ENCODE results near the gene ITGB6.
A peak's percentile ranks its signal among the peaks of the same experiment; 100 is the strongest.

The ITGB6 gene

GRCh38 chr2:160062292-160063005, 137.6 kb downstream of the ITGB6 start, which contains the start of gene PLA2R1:
Gene PLA2R1 (minus strand): TSS chr2:160062615. CDS start chr2:160062403, 212 bp downstream.
- Mint-ChIP-seq H3K36me3 (ENCODE audit: low read depth) (peaks cover 5% of the 10 kb centered on the region), H3K9me3 (no peaks in the 10 kb centered on the region), H3K27me3 (peaks cover 27% of the 10 kb centered on the region), H3K27ac (peak within 1 kb of the TSS; percentile 77), H3K4me1 (ENCODE audit: low read depth) (peaks cover 15% of the 10 kb centered on the region), H3K4me3 (peak within 1 kb of the TSS; percentile 85)
- intact Hi-C loops (cut with micrococcal nuclease) = no loop called here

GRCh38 chr2:160061944-160062291, 138.2 kb downstream of the ITGB6 start:
- Mint-ChIP-seq H3K9me3 (no peaks in the 10 kb centered on the region), H3K27me3 (peaks cover 27% of the 10 kb centered on the region), H3K27ac (peak overlapping the region; percentile 77), H3K4me1 (ENCODE audit: low read depth) (peaks cover 15% of the 10 kb centered on the region), H3K36me3 (ENCODE audit: low read depth) (peaks cover 5% of the 10 kb centered on the region), H3K4me3 (peak overlapping the region; percentile 85)
- intact Hi-C loops (cut with micrococcal nuclease) = no loop called here

- peak overlapping the region; percentile 77 for H3K27ac Mint-ChIP-seq
- intact Hi-C loops (cut with micrococcal nuclease) = no loop called here
- H3K4me3 Mint-ChIP-seq = peak overlapping the region; percentile 85
- H3K9me3 Mint-ChIP-seq = no peaks in the 10 kb centered on the region
- peaks cover 15% of the 10 kb centered on the region for H3K4me1 Mint-ChIP-seq (ENCODE audit: low read depth)
- peaks cover 5% of the 10 kb centered on the region for H3K36me3 Mint-ChIP-seq (ENCODE audit: low read depth)
- H3K27me3 Mint-ChIP-seq = peaks cover 27% of the 10 kb centered on the region
These were observed 138.5 kb downstream of the ITGB6 start for GRCh38 chr2:160061533-160061932.

GRCh38 chr2:160060297-160060696, 139.8 kb downstream of the ITGB6 start:
- intact Hi-C loops (cut with micrococcal nuclease) = no loop called here
- H3K27ac Mint-ChIP-seq = no peak overlapping the region
- peaks cover 15% of the 10 kb centered on the region for H3K4me1 Mint-ChIP-seq (ENCODE audit: low read depth)
- H3K4me3 Mint-ChIP-seq = no peak overlapping the region
- H3K9me3 Mint-ChIP-seq = no peaks in the 10 kb centered on the region
- peaks cover 5% of the 10 kb centered on the region for H3K36me3 Mint-ChIP-seq (ENCODE audit: low read depth)
- peaks cover 27% of the 10 kb centered on the region for H3K27me3 Mint-ChIP-seq

GRCh38 chr2:160057356-160057755, 142.7 kb downstream of the ITGB6 start:
- Mint-ChIP-seq H3K36me3 (ENCODE audit: low read depth) (peaks cover 4% of the 10 kb centered on the region), H3K27me3 (peaks cover 15% of the 10 kb centered on the region), H3K4me1 (ENCODE audit: low read depth) (peaks cover 5% of the 10 kb centered on the region), H3K27ac (no peak overlapping the region), H3K9me3 (no peaks in the 10 kb centered on the region), H3K4me3 (no peak overlapping the region)
- intact Hi-C loops (cut with micrococcal nuclease) = no loop called here

- Mint-ChIP-seq H3K27ac (no peak overlapping the region), H3K27me3 (peaks cover 2% of the 10 kb centered on the region), H3K4me1 (ENCODE audit: low read depth) (no peaks in the 10 kb centered on the region), H3K4me3 (no peak overlapping the region), H3K36me3 (ENCODE audit: low read depth) (no peaks in the 10 kb centered on the region), H3K9me3 (no peaks in the 10 kb centered on the region)
- intact Hi-C loops (cut with micrococcal nuclease) = no loop called here
These were observed 144.4 kb downstream of the ITGB6 start for GRCh38 chr2:160055726-160056108.

- Mint-ChIP-seq H3K4me3 (no peak overlapping the region), H3K36me3 (ENCODE audit: low read depth) (no peaks in the 10 kb centered on the region), H3K4me1 (ENCODE audit: low read depth) (no peaks in the 10 kb centered on the region), H3K9me3 (no peaks in the 10 kb centered on the region), H3K27me3 (no peaks in the 10 kb centered on the region), H3K27ac (no peak overlapping the region)
- intact Hi-C loops (cut with micrococcal nuclease) = no loop called here
These were observed 144.9 kb downstream of the ITGB6 start for GRCh38 chr2:160054984-160055725.

GRCh38 chr2:160053946-160054345, 146.1 kb downstream of the ITGB6 start:
- no peaks in the 10 kb centered on the region for H3K36me3 Mint-ChIP-seq (ENCODE audit: low read depth)
- H3K9me3 Mint-ChIP-seq = no peaks in the 10 kb centered on the region
- H3K4me3 Mint-ChIP-seq = no peak overlapping the region
- no peaks in the 10 kb centered on the region for H3K4me1 Mint-ChIP-seq (ENCODE audit: low read depth)
- intact Hi-C loops (cut with micrococcal nuclease) = no loop called here
- H3K27ac Mint-ChIP-seq = no peak overlapping the region
- no peaks in the 10 kb centered on the region for H3K27me3 Mint-ChIP-seq

- Mint-ChIP-seq H3K9me3 (no peaks in the 10 kb centered on the region), H3K4me3 (no peak overlapping the region), H3K4me1 (ENCODE audit: low read depth) (no peaks in the 10 kb centered on the region), H3K36me3 (ENCODE audit: low read depth) (no peaks in the 10 kb centered on the region), H3K27me3 (no peaks in the 10 kb centered on the region), H3K27ac (no peak overlapping the region)
- intact Hi-C loops (cut with micrococcal nuclease) = no loop called here
These were observed 147.5 kb downstream of the ITGB6 start for GRCh38 chr2:160052531-160052930.

GRCh38 chr2:160051371-160051800, 148.7 kb downstream of the ITGB6 start:
- H3K27me3 Mint-ChIP-seq = no peaks in the 10 kb centered on the region
- H3K9me3 Mint-ChIP-seq = no peaks in the 10 kb centered on the region
- no peaks in the 10 kb centered on the region for H3K36me3 Mint-ChIP-seq (ENCODE audit: low read depth)
- intact Hi-C loops (cut with micrococcal nuclease) = no loop called here
- no peak overlapping the region for H3K27ac Mint-ChIP-seq
- H3K4me3 Mint-ChIP-seq = no peak overlapping the region
- H3K4me1 Mint-ChIP-seq (ENCODE audit: low read depth) = no peaks in the 10 kb centered on the region

- intact Hi-C loops (cut with micrococcal nuclease) = no loop called here
- H3K36me3 Mint-ChIP-seq (ENCODE audit: low read depth) = no peaks in the 10 kb centered on the region
- H3K9me3 Mint-ChIP-seq = no peaks in the 10 kb centered on the region
- no peaks in the 10 kb centered on the region for H3K4me1 Mint-ChIP-seq (ENCODE audit: low read depth)
- H3K27me3 Mint-ChIP-seq = no peaks in the 10 kb centered on the region
- H3K4me3 Mint-ChIP-seq = no peak overlapping the region
- no peak overlapping the region for H3K27ac Mint-ChIP-seq
These were observed 149.9 kb downstream of the ITGB6 start for GRCh38 chr2:160050147-160050546.

All from dendritic cell treated with granulocyte-macrophage colony-stimulating factor and Interleukin-4, amounts not matched to agents 40 ng/mL and 50 ng/mL, for 4 days (primary cell).